ENCODE measurements around the gene FXYD6. TPM values are rescaled to one million over a fixed set of nuclear protein-coding genes. Genes with fewer than 3 reads are reported as not detected.
A peak's percentile ranks its signal among the peaks of the same experiment; 100 is the strongest.

The FXYD6 gene
- total and polyA plus RNA-seq, 2 donors (not counting 1 experiment from before 2014, with no cell fraction given), result not detected

DNA sequence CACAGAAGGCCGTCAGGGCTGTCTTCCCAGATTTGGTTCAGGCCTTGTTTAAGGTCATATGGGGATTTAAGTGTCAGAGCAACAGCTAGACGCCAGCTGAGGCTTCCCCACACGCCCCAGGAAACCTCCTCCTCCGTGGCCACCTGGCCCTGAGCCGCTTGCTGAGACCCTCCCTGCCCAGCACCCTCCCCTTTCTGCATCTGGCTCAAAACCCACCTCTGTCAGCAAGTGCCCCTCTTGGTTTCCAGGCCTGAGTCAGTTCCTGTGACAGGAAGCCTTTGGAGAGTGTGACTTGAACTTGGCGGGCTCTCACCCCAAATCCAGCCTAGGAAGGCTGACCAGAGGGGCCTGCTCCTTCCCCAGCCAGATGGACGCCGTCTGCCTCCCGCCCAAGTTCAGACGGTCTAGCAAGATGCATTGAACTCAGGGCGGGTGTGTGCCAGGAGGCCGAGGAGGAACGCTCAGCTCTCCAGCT lies 52.5 kb downstream of the FXYD6 start:
- peaks cover 34% of the 10 kb centered on the region for H3K4me1 Mint-ChIP-seq
- Histone ChIP-seq H3K4me1 (ENCODE audit: control insufficient read depth in 2 of 2, insufficient read depth in 2 of 2, low read length in 2 of 2) (peaks cover 31 to 36% of the 10 kb centered on the region in 2 donors), H3K9me3 (ENCODE audit: control extremely low read depth in 1 of 3, control insufficient read depth in 2 of 3, insufficient read depth in 1 of 3, low read length in 2 of 3) (peaks cover 0 to 5% (median 0%) of the 10 kb centered on the region in 3 donors), H2AFZ (ENCODE audit: insufficient read depth, low read depth, low read length, poor library complexity, severe bottlenecking) (peak overlapping the region; percentile 22), H3K27me3 (replicated peaks in 1 of 4; ENCODE audit: control extremely low read depth in 1 of 4, control insufficient read depth in 3 of 4, insufficient read depth in 4 of 4, low read length in 3 of 4) (peaks cover 0 to 58% (median 13%) of the 10 kb centered on the region in 4 experiments), H3K79me2 (ENCODE audit: control insufficient read depth, insufficient read depth, low read length) (no peaks in the 10 kb centered on the region), H3K9ac (ENCODE audit: low read length) (no peak overlapping the region), H3K36me3 (replicated peaks in 1 of 2; ENCODE audit: control extremely low read depth in 1 of 2, control insufficient read depth in 1 of 2, extremely low read depth in 1 of 2, insufficient read depth in 2 of 2, low read length in 1 of 2) (no peaks in the 10 kb centered on the region), H3K4me3 (ENCODE audit: control extremely low read depth in 1 of 5, extremely low read depth in 1 of 5, insufficient read depth in 1 of 5, low read depth in 2 of 5, low read length in 4 of 5) (no peak overlapping the region), H3K4me2 (replicated peaks; ENCODE audit: low read depth, low read length, poor library complexity, severe bottlenecking) (peak overlapping the region; percentile 43), H4K20me1 (ENCODE audit: control insufficient read depth, insufficient read depth, low read length, poor library complexity, severe bottlenecking) (no peaks in the 10 kb centered on the region), H3K27ac (ENCODE audit: low read length in 2 of 2) (no peak overlapping the region)
- H3K27ac Mint-ChIP-seq, result no peak overlapping the region
- ATAC-seq (ENCODE audit: low read depth) (no peak), DNase-seq (no peak)
- H3K4me3 Mint-ChIP-seq, result no peak overlapping the region
- CTCF ChIA-PET, result interaction anchor here (0.6 to 15.4 kb wide), 12 partner anchors 8 to 348 kb away, joined by 3 to 462 read pairs (median 4); no protein-coding TSS in a partner anchor
- TF ChIP-seq CTCF (IDR thresholded peaks at IDR 0.05) (no peak), EZH2 (IDR thresholded peaks at IDR 0.05; ENCODE audit: borderline replicate concordance, insufficient read depth, low read depth, low read length, poor library complexity, severe bottlenecking) (no peak)
- no peaks in the 10 kb centered on the region for H3K9me3 Mint-ChIP-seq (ENCODE audit: insufficient read depth)
- WGBS (ENCODE audit: insufficient coverage), result 25% methylated on average over 8 of the region's 13 CpGs
- POLR2A ChIA-PET, result interaction anchor here (0.6 to 0.9 kb wide), 2 partner anchors 11 to 428 kb away, joined by 4 to 7 read pairs; no protein-coding TSS in a partner anchor
- peaks cover 41% of the 10 kb centered on the region for H3K27me3 Mint-ChIP-seq
- intact Hi-C loops (cut with micrococcal nuclease), result no loop called here

DNA sequence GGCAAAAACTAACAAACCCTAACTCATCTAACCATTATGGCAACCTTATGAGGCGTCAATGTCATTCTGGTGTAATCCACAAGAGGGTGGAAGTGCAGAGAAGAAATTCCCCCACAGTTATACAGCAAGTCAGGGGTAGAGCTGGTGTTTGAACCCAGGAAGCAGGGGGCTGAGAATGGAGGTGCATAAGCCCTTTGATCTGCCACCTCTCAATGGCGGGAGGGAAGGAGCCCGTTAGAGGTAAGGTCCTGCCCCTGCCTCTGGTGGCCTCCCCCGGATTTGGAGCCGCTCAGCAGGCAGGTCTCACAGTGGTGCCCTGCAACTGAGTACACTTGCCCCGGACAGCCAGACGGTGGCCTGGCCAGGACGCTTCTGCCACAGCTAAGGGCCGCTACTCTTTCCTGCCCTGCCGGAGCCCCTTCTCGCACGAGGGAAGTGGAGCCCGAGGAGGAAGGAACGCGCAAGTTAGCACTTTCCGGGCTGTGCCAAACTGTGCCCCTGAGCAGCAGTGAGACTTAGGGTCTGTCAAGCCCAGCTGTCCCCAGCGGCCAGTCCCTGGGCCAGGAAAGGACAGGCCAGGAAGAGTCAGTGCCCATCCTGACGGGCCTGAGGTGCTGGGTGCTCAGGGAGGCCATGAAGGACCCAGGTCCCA lies 53.0 kb downstream of the FXYD6 start:
- Histone ChIP-seq H3K4me1 (ENCODE audit: control insufficient read depth in 2 of 2, insufficient read depth in 2 of 2, low read length in 2 of 2) (peaks cover 25 to 32% of the 10 kb centered on the region in 2 donors), H3K79me2 (ENCODE audit: control insufficient read depth, insufficient read depth, low read length) (no peaks in the 10 kb centered on the region), H2AFZ (ENCODE audit: insufficient read depth, low read depth, low read length, poor library complexity, severe bottlenecking) (peak overlapping the region; percentile 22), H3K9ac (ENCODE audit: low read length) (no peak overlapping the region), H3K36me3 (replicated peaks in 1 of 2; ENCODE audit: control extremely low read depth in 1 of 2, control insufficient read depth in 1 of 2, extremely low read depth in 1 of 2, insufficient read depth in 2 of 2, low read length in 1 of 2) (no peaks in the 10 kb centered on the region), H3K9me3 (ENCODE audit: control extremely low read depth in 1 of 3, control insufficient read depth in 2 of 3, insufficient read depth in 1 of 3, low read length in 2 of 3) (peaks cover 0 to 5% (median 0%) of the 10 kb centered on the region in 3 donors), H3K27ac (ENCODE audit: low read length in 2 of 2) (no peak overlapping the region), H3K4me2 (replicated peaks; ENCODE audit: low read depth, low read length, poor library complexity, severe bottlenecking) (peak overlapping the region; percentile 43), H3K27me3 (replicated peaks in 1 of 4; ENCODE audit: control extremely low read depth in 1 of 4, control insufficient read depth in 3 of 4, insufficient read depth in 4 of 4, low read length in 3 of 4) (peaks cover 0 to 53% (median 11%) of the 10 kb centered on the region in 4 experiments), H4K20me1 (ENCODE audit: control insufficient read depth, insufficient read depth, low read length, poor library complexity, severe bottlenecking) (no peaks in the 10 kb centered on the region), H3K4me3 (ENCODE audit: control extremely low read depth in 1 of 5, extremely low read depth in 1 of 5, insufficient read depth in 1 of 5, low read depth in 2 of 5, low read length in 4 of 5) (no peak overlapping the region)
- Mint-ChIP-seq H3K9me3 (ENCODE audit: insufficient read depth) (no peaks in the 10 kb centered on the region), H3K27ac (no peak overlapping the region), H3K27me3 (peaks cover 41% of the 10 kb centered on the region), H3K4me3 (no peak overlapping the region), H3K4me1 (peaks cover 29% of the 10 kb centered on the region)
- no peak for DNase-seq
- intact Hi-C loops (cut with micrococcal nuclease), result no loop called here
- ATAC-seq (ENCODE audit: low read depth), result peak; percentile 29
- CTCF ChIA-PET, result interaction anchor here (0.7 to 15.4 kb wide), 12 partner anchors 9 to 348 kb away, joined by 3 to 462 read pairs (median 4); no protein-coding TSS in a partner anchor
- TF ChIP-seq EZH2 (IDR thresholded peaks at IDR 0.05; ENCODE audit: borderline replicate concordance, insufficient read depth, low read depth, low read length, poor library complexity, severe bottlenecking) (no peak), CTCF (IDR thresholded peaks at IDR 0.05) (peak; percentile 37)
- 23% methylated on average over 17 of the region's 18 CpGs for WGBS (ENCODE audit: insufficient coverage)
- POLR2A ChIA-PET, result interaction anchor here (0.8 to 0.9 kb wide), 2 partner anchors 11 to 128 kb away, joined by 3 to 4 read pairs; no protein-coding TSS in a partner anchor

Measured in B cell (primary cell).